GM12878 (cell line): ENCODE data around the gene POLDIP3.

Source experiments
- ATF7 ChIP-seq: fragments of 450-650 bp; IDR thresholded peaks from 2 replicates; pipeline ENCODE4 v1.6.1; 2016; ENCODE audit warnings: low read depth, mild to moderate bottlenecking
- EP300 ChIP-seq, 2 experiments: fragments of 150-350 bp in 1 of 2; IDR thresholded peaks; 2 replicates each; pipeline ENCODE4 v1.6.1; 2011 to 2012; ENCODE audit warnings: low read depth in 2 of 2, low read length in 2 of 2, borderline replicate concordance in 1 of 2, improper control_type of control experiment in 1 of 2, inconsistent platforms in 1 of 2; ENCODE audit not compliant: control insufficient read depth in 1 of 2
- ESRRA ChIP-seq: IDR thresholded peaks from 2 replicates; pipeline ENCODE4 v1.6.1; 2012; ENCODE audit warnings: mild to moderate bottlenecking, low read length, improper control_type of control experiment
- MYC ChIP-seq: IDR thresholded peaks from 2 replicates; pipeline ENCODE4 v1.6.1; 2011; ENCODE audit warnings: mild to moderate bottlenecking, low read length, moderate library complexity, inconsistent platforms; ENCODE audit not compliant: insufficient read depth, insufficient replicate concordance, insufficient read length, severe bottlenecking
- POLR2A ChIP-seq: IDR thresholded peaks from 2 replicates; pipeline ENCODE4 v1.6.1; 2011; ENCODE audit warnings: low read depth, mild to moderate bottlenecking, low read length
- POLR2AphosphoS5 ChIP-seq: IDR thresholded peaks from 2 replicates; pipeline ENCODE4 v1.6.1; 2011; ENCODE audit warnings: mild to moderate bottlenecking, low read length, inconsistent platforms
- SRF ChIP-seq, 2 experiments: IDR thresholded peaks; 2 replicates each; pipeline ENCODE4 v1.6.1; 2011; ENCODE audit warnings: low read depth in 2 of 2, low read length in 2 of 2, mild to moderate bottlenecking in 1 of 2, moderate library complexity in 1 of 2
- SUZ12 ChIP-seq: fragments of 200-600 bp; sonication (generic); IDR thresholded peaks from one replicate; pipeline ENCODE4 v1.6.1; 2018; ENCODE audit warnings: antibody characterized with exemption, mild to moderate bottlenecking; ENCODE audit not compliant: unreplicated experiment
- TARDBP ChIP-seq: IDR thresholded peaks from 2 replicates; pipeline ENCODE4 v1.6.1; 2016; ENCODE audit warnings: borderline replicate concordance
- ZSCAN29 ChIP-seq: fragments of 450-650 bp; IDR thresholded peaks from 2 replicates; pipeline ENCODE4 v1.6.1; 2017; ENCODE audit warnings: mild to moderate bottlenecking, moderate library complexity
- TF ChIP-seq, protein P1 (sequence below): IDR thresholded peaks from 2 replicates; pipeline ENCODE4 v1.6.1; 2012; ENCODE audit warnings: mild to moderate bottlenecking, low read depth, low read length
- TF ChIP-seq, protein P2 (sequence below), 3 experiments: IDR thresholded peaks in 2 of 3; conservative IDR thresholded peaks in 1 of 3; 2 replicates each; pipeline ENCODE4 v1.5.1; 2011; ENCODE audit warnings: low read depth in 3 of 3, low read length in 3 of 3, mild to moderate bottlenecking in 3 of 3, control low read depth in 2 of 3, moderate library complexity in 2 of 3, inconsistent platforms in 1 of 3, mixed read lengths in 1 of 3; ENCODE audit not compliant: control insufficient read depth in 2 of 3, insufficient read depth in 1 of 3; ENCODE audit errors: extremely low read depth in 1 of 3

DNA sequence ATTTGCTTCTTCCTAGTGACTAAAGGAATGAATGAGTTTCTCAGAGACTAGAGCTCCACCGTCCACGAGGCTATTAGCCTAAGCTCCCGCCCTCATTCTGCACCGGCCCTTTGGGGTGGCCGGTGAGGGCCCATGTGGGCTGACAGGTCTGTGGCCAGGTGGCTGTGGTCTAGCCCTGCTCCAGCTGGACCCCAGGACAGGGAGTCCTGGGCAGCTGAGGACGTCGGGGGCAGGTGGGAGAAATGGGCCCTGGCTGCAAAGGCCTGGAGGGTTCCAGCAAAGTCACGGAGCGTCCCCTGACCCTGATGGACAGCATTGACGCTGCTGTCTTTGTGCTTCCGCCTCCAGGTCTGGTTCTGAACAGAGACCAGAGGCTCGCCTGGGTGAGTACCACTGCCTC lies 48.7 kb downstream of the POLDIP3 start:
- TF ChIP-seq, protein P1, sequence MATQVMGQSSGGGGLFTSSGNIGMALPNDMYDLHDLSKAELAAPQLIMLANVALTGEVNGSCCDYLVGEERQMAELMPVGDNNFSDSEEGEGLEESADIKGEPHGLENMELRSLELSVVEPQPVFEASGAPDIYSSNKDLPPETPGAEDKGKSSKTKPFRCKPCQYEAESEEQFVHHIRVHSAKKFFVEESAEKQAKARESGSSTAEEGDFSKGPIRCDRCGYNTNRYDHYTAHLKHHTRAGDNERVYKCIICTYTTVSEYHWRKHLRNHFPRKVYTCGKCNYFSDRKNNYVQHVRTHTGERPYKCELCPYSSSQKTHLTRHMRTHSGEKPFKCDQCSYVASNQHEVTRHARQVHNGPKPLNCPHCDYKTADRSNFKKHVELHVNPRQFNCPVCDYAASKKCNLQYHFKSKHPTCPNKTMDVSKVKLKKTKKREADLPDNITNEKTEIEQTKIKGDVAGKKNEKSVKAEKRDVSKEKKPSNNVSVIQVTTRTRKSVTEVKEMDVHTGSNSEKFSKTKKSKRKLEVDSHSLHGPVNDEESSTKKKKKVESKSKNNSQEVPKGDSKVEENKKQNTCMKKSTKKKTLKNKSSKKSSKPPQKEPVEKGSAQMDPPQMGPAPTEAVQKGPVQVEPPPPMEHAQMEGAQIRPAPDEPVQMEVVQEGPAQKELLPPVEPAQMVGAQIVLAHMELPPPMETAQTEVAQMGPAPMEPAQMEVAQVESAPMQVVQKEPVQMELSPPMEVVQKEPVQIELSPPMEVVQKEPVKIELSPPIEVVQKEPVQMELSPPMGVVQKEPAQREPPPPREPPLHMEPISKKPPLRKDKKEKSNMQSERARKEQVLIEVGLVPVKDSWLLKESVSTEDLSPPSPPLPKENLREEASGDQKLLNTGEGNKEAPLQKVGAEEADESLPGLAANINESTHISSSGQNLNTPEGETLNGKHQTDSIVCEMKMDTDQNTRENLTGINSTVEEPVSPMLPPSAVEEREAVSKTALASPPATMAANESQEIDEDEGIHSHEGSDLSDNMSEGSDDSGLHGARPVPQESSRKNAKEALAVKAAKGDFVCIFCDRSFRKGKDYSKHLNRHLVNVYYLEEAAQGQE = no peak
- TF ChIP-seq TARDBP (no peak), EP300 (IDR thresholded peaks at IDR 0.05; ENCODE audit: borderline replicate concordance in 1 of 2, control insufficient read depth in 1 of 2, low read depth in 2 of 2, low read length in 2 of 2) (no peak), ZSCAN29 (no peak), POLR2A (peak; percentile 33; the same call in 1 of the 2 replicates), SRF (IDR thresholded peaks at IDR 0.05; ENCODE audit: low read depth in 2 of 2, low read length in 2 of 2) (no peak), ESRRA (no peak), MYC (no peak), ATF7 (no peak), POLR2AphosphoS5 (no peak), SUZ12 (no peak)
- TF ChIP-seq, protein P2, sequence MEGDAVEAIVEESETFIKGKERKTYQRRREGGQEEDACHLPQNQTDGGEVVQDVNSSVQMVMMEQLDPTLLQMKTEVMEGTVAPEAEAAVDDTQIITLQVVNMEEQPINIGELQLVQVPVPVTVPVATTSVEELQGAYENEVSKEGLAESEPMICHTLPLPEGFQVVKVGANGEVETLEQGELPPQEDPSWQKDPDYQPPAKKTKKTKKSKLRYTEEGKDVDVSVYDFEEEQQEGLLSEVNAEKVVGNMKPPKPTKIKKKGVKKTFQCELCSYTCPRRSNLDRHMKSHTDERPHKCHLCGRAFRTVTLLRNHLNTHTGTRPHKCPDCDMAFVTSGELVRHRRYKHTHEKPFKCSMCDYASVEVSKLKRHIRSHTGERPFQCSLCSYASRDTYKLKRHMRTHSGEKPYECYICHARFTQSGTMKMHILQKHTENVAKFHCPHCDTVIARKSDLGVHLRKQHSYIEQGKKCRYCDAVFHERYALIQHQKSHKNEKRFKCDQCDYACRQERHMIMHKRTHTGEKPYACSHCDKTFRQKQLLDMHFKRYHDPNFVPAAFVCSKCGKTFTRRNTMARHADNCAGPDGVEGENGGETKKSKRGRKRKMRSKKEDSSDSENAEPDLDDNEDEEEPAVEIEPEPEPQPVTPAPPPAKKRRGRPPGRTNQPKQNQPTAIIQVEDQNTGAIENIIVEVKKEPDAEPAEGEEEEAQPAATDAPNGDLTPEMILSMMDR (IDR thresholded peaks at IDR 0.05 in 2 of 3, conservative IDR thresholded peaks at IDR 0.05 in 1 of 3; ENCODE audit: control insufficient read depth in 2 of 3, extremely low read depth in 1 of 3, insufficient read depth in 1 of 3, low read depth in 3 of 3, low read length in 3 of 3) = no peak
